GM15510 (cell line): Measurements from ENCODE around the gene DOCK8.

Experiments
- POLR2A ChIP-seq: IDR thresholded peaks from 3 replicates; pipeline ENCODE4 v1.6.1; 2011; ENCODE audit warnings: borderline replicate concordance; ENCODE audit not compliant: insufficient read length; ENCODE audit errors: extremely low read depth

Gene DOCK8

DNA sequence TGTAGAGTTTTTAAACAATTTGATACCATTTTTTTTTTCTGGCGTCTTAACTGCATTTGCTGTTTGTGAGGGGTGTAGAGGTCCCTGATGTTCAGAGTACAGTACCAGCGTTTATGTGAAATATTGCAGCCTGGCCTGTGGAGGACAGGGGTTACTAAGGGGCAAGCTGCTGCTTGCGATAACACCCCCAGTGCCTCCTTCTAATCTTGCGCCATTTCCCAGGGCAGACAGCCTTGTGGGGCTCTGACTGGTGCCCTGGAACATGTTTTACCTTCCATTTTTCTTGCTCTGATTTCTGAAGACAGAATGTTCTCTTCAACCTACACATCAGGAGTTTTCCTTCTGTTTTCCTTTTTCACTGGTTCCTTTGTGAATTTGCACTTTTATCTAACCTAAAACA, 142.9 kb downstream of the DOCK8 start:
- no peak for TF ChIP-seq POLR2A

DNA sequence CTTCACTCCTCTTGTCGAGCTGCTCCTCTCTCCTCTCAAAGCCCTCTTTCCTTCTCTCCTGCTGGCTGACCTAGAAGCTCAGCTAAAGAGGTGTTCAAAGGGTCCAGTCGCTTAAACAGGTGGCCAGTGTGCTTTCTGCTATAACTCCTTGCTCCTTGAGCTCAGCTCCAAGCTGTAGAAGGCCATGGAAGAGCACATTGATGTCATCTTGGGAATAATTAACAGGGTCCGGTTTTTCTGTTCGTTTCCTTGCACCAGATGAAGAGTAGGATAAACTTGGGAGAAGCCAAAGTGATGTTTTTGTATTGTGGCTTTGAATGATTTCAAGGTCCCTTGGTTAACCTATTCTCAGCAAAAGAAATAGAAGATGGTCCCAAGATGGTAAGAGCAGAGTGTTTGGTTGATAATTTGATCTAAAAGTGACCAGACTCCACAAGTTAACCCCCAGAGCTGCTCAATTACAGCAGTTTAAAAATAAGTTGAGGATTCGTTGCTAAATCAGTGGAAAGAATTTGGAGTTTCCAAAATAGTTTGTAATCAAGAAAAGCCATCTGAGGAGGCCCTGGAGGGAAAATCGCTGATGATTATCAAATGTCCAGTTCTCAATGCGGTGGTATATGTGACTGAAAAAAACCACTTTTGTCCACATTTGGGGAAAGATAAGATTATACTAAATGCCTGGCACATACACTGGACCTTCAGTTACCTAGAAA, 148.1 kb downstream of the DOCK8 start:
- no peak for TF ChIP-seq POLR2A

- TF ChIP-seq POLR2A: no peak
These were observed 148.6 kb downstream of the DOCK8 start for GRCh38 chr9:363274-363612.

DNA sequence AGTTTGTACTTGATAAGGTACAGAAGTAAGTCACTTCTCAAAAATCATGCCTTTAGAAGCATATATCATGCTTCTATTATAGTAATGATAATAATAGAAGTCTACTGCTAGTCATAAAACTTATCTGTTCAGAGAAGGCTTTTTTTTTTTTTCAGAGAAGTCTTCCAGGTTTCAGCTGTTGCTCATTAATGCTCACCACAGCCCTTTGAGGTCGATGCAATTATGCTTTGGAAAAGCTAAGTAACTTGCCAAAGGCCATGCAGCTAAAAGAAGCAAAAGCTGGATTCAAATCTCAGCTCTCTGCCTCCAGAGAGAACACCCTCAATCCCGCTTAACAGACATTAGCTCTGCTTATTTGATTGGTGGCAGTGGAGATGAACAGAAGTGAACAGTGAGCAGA, 150.8 kb downstream of the DOCK8 start:
- TF ChIP-seq POLR2A: no peak

DNA sequence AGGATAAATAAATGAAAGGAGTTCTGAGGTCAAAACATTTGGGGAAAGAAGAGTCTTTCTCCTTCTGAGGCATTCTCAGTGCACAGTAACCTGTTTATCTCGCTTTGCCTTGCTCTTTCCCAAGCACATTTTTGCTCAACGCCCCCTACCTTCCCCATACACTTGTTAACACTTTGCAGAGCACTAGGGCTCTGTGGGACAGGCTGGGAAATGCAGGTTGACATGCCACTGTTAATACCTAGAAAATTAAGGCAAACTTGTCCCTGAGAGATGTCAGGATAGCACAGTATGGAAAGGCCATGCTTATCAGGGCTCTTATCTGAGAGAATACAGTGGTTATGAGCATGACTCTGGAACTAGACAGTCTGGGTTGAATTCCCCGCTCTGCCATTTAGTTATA, 152.0 kb downstream of the DOCK8 start:
- TF ChIP-seq POLR2A: no peak

- no peak for TF ChIP-seq POLR2A
These were observed 155.4 kb downstream of the DOCK8 start for GRCh38 chr9:370086-370485.

GRCh38 chr9:371349-371748, 156.7 kb downstream of the DOCK8 start:
- TF ChIP-seq POLR2A: no peak

- TF ChIP-seq POLR2A: no peak
These were observed 157.5 kb downstream of the DOCK8 start for GRCh38 chr9:372128-372527.

DNA sequence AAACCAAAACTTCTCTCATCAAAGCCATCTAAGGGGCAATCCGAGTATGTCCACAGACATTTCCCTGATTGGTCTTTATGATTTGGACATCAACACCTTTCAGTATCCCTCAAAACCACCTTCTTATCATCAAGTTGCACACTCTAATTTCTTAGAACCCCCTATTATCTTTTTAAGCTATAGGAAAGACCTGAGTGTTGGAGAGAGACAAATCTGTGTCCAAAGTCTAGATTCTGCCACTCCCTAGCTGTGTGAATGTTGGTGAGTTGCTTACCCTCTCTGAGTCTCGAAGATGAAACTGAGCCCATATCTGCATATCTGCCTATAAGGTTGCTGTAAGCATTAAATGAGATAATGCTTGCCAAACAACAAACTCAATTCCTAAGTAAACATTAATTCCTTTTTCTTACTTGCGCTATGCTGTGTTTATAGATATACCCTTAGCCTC, 159.1 kb downstream of the DOCK8 start:
- no peak for TF ChIP-seq POLR2A

DNA sequence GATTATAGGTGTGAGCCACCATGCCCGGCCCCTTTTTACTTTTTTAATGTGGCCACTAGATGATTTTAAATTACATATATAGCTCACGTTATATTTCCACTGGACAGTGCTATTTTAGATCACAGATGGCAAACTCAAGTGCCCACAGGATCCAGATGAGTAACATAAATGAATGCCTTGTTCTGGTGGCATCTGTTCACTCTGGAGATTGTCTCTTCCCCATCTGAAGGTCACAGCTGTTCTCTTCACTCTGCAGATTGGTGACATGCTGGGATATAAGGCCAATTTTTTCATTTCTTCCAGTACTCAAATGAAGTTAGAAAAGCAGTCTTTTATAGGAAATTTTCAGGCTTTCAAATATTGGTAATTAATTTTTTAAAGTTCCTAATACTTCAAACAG, 160.1 kb downstream of the DOCK8 start:
- TF ChIP-seq POLR2A: no peak

DNA sequence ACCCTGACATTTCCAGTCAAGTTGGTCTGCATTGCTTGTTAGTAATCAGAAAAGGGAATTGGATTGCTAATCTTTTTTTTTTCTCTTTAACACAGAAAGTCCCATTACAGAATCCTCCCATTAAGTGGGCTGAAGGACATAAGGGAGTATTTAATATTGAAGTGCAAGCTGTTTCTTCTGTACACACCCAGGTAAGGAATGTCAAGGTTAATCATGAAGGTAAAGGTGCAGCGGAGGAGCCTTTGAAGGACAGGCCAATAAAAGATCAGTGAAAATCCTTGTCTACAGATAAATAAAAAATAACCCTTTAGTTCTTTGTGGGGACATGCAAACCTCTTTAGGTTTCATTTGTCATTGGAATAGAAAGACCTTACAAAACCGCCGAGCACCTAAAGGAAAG, 161.4 kb downstream of the DOCK8 start:
- TF ChIP-seq POLR2A: no peak

DNA sequence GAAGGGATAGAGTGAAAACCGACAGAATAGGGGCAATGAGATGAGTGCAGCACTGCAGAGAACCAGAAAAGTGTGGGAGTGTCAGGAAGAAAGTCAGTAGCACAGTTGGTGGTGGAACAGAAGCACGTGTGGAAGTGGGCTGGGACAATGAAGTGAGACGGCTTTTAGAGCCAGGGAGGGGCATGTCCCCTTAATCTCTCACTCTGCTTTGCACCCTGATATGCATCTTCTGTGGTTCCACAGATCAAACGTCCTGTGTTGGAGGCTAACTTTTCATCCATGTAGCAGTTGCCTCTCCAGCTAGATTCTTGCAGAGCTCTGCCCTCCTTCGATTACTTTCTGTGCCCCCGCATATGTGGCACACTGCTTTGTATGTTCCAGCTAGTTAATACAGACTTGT, 163.6 kb downstream of the DOCK8 start:
- no peak for TF ChIP-seq POLR2A

- no peak for TF ChIP-seq POLR2A
These were observed 167.7 kb downstream of the DOCK8 start for GRCh38 chr9:382383-382782.

- no peak for TF ChIP-seq POLR2A
These were observed 171.2 kb downstream of the DOCK8 start for GRCh38 chr9:385818-386398.

DNA sequence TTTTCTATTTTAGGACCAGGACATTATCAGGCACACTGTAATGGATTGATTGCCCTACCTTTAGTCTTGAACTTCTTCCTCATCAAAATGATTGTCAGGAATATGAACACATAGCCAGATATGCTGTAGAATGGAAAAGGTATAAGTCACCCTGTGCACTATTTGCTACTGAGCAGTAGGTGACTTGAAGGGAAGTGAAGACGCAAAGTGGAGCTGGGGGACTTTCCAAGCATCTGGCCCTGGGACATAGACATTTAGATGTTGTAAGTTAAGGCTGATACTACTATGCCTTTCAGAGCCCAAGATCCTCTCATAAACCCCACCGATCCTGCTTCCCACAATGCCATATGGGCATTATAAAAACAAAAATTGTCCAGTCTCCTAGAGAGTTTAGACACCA, 174.5 kb downstream of the DOCK8 start:
- no peak for TF ChIP-seq POLR2A

- no peak for TF ChIP-seq POLR2A
These were observed 175.1 kb downstream of the DOCK8 start for GRCh38 chr9:389758-390157.

- TF ChIP-seq POLR2A: no peak
These were observed 177.6 kb downstream of the DOCK8 start for GRCh38 chr9:392077-392804.
